CD1c-positive myeloid dendritic cell (primary cell): ENCODE measurements around the gene HDC.

Experiments
- DNase-seq: peaks from one replicate; pipeline ENCODE4 v3.0.0-alpha.2; 2016; ENCODE audit errors: extremely low spot score

Gene HDC

DNA sequence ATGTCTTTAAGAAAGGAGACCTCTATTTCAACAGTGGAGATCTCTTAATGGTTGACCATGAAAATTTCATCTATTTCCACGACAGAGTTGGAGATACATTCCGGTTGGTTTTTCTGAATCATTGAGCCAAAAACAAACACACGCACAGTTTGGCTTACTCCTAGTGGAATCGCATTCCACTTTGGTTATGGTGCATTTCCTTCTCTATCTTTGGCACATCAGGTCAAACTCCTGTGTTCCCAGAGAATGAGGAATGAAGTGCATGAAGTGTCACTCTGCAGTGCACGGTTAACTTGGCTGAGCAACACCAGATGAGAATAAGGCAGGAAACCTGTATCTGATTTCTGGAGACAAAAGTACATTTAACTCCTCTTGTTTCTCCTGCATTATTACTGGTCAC is 38.5 kb downstream of the HDC start:
- no peak for DNase-seq

DNA sequence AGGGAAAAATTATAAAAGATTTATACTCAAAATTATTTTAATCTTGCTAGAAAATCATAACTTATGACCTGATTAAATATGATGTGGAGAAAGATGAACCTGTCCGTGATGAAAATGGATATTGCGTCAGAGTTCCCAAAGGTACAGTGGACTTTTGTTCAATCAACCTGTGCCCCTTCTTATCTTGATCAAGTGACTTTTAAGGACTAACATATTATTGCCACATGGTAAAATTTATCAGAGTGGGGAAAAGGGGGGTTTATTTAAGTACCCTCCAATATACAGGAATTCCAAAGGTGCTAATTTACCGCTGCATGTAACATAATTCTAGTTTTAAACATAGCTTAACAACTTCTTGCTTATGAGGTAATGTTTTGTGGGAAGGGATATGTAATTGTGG is 39.6 kb downstream of the HDC start:
- no peak for DNase-seq

DNA sequence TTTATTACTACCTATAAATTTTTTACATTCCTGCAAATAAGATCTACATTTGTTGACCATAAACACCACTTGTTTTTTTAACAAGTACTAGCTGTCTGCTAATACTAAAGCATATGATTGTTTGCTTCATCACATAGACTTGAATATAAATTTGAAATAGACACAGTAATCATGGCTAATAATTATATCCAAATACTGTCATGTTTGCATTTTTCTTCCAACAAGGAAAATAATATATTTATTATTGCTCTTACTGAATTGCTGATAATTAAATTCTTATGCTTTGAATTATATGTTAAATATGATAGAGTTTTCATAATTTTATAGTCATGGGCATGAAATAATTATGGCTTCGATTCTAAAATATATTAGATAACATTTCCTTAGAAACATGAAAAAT is 40.5 kb downstream of the HDC start:
- no peak for DNase-seq

DNA sequence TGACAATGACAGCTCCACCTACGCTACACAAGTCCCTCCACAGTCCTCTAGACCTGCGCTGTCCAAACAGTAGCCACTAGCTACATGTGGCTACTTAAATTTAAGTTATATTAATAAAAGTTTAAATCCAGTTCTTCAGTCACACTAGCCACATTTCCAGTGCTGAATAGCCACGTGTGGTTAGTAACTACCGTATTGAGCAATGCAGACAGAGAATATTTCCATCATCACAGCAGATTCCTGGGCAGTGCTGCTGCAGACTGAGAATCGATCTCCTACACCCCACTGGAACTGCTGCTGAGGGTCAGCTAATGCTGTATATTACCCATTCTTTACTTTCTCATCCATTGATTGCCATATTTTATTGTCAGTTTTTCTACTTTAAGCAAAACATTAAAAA is 40.9 kb downstream of the HDC start:
- DNase-seq: no peak

DNA sequence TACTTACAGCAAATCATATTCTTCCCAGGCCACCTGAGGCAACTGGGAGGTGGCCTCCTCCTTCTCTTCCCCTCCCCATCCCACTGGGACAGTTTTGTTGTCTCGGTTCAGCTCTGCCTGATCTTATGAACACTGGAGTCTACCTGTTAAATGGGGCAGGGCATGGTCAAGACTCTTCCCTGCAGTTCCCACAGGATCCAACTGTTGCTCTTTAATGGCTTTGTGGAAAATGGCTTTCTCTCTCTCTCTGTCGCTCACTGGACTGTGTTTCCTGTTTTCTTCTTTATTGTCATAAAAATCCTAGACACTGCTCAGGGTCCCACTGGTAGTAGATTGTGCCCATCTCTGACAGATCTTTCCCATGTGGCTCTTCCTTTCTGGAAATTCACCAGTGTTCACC is 43.3 kb downstream of the HDC start:
- no peak for DNase-seq

DNA sequence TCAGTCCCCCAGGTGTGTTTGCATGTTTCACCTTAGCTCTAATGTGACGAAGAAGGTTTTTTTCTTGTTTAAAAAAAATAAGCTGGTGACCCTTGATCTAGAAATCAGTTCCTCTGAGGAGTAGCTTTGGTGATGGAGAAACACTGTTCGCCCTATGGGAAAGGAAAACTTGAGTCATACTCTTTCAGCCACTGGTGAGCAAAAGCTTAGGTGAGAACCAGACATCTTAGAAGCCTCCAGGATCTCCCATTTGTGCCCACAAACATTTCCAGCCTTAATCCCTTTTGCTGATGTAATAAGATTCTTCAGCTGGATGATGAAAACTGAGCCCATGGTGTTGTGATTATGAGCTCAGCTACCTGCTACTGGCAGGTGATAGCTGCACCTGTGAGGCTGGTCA is 45.7 kb downstream of the HDC start:
- no peak for DNase-seq

DNA sequence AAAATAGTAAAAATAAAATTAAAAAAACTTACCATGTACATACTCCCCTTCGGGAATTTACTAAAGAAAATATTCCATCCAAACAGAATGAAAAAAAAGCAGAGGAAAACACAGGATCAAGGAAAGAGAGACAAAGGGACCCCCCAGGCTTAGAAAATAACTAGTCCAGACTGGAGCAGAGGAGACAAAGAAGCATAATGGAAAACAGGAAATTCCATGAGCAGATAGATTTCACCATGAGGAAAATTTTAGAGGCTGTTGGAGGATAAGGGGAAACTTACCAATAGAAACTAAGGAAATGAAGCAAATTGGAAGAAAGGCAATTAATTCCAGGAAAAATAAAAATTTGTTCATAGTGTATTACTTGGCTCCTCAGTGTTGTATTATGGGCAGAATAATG is 46.8 kb downstream of the HDC start:
- no peak for DNase-seq

DNA sequence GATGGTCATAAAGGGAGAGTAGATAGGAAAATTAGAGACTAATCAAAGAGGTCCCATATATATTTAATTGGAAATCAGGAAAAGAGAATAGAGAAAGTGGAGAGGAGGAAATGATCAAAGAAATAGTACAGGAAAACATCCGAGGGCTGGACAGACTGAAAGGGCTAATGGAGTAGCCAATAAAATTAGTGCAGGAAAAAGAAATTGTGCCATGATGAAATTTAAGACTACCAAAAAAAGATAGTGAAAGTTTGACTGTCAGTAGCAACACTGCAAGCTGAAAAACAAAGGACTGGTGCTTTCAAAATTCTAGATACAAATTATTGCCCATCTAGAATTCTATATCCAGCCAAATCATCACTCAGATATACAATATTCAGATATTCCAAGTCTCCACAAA is 47.2 kb downstream of the HDC start:
- DNase-seq: no peak

DNA sequence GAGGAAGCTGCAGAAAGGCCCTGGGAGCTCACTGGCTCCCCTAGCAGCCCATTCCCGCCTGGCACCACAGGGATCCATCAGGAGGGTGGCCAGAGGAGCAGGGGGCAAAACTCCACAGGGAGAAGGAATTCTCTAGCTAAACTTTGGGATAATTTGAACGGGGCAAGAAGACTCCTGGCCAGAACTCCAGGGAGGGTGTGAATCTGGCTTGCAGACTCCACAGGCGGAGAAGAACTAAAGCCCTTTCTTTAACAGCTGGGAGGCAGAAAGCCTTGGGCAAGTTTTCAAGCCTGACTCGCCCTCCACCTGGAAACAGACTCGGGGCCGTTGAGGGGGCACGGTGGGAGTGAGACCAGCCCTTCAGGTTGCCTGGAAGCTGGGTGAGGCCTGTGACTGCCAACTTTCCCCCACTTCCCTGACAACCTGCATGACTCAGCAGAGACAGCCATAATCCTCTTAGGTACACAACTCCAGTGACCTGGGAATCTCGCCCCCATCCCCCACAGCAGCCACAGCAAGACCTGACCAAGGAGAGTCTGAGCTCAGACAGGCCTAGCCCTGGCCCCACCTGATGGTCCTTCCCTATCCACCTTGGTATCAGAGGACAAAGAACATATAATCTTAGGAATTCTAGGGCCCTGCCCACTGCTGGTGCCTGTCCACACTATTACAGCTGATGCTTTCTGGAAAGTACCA is 54.9 kb downstream of the HDC start:
- DNase-seq: no peak

DNA sequence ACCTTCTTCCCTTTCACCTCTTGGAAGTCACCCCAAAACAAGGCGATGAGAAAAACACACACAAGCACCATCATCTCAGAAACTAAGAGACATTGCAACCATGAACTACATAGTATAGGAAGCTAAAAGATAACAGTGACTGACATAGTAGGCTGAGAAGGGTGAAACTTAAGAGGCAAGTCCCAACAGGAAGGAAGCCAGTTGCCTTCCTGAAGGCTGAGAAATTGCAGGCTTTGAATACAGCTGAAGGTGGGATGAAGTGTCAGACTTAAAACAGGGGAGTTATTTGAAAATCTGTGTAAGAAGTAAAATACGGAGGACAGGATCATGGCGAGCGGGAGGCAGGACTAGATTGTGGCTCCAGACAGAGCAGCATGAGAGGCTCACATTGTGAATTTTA is 55.7 kb downstream of the HDC start:
- DNase-seq: no peak

DNA sequence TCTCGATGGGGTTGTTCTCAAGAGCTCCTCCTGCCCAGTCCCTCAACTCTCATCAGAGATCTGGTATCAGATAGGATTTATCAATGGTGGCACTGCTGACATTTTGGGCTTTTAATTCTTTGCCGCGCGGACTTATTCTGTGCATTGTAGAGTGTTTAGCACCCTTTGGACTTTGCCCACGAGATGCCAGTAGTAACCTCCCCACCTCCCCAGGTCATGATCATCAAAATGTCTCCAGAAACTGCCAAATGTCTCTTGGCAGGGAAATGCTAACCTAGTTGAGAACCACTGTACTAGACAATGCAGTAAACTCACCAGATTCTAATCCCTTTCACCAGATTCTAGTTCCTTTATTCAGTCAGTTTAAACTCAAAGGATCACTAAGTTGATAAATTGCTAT is 59.5 kb downstream of the HDC start:
- DNase-seq: no peak

DNA sequence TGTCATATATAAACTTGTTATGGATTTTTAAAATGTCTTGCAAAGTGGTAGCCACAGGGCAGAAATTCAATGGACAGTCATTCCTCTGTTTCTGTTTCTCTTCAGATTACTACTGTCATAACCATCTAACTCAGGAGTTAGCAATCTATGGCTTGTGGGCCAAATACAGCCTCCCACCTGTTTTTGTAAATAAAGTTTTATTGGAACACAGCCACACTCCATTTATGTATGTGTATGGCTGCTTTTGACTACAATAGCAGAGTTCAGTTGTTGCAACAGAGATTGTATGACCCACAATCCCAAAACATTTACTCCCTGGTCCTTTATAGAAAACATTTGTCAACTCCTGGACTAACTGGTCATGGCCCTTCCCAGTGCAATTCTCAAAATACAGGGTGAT is 63.5 kb downstream of the HDC start:
- no peak for DNase-seq

DNA sequence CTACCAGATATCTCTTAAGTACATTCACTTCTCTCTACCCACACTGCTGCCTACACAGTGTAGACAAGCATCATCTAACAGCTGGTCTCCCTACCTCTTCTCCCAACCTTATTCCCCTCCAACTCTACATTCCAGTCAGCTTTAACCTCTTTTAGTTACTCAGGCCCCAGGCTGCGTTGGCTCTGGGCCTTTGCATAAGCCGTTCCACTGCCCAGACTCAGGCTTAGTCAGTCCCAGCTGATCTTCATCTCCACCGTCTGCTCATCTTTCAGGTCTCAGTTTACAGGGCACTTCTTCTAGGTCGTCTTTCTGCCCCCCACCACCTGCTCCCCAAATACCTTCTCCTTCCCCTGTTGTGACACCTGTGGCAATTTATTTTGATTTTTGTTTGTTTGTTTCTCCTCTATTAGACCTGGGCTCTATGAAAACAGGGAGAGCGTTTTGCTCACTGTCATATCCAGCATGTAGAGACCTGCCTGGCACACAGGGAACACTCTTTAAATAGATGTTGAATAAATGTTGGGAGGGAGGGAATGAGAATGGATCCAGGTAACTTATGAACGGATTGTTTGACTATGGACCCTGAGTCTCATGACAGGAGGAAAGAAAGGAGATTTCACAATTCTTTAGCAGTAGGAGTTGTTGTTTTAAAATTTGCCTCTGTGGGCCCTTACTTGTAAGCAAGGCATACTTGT is 72.5 kb downstream of the HDC start:
- no peak for DNase-seq

DNA sequence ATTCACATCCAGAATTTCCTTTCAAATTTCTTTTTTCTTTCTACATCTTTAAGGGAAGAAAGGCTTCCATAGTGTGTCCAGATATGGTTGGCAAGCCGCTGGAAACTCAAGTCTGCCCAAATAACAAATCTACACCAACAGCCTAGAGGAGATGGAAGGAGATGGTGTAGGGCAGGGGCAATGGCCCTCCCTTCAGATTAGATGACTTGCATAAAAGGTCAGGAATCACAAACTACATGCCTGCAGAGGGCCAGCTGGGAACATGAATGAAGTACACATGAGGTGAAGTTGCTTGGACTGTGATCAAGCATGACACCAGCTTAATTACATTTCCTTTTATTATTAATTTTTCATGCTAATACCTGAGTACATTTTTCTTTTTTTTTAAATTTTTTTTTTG is 73.4 kb downstream of the HDC start:
- DNase-seq: no peak
